Activated naive CD4-positive, alpha-beta T cell treated with anti-CD3 and anti-CD28 coated beads, Interleukin-2, amount 50 U/mL, for 72 hours (primary cell): Measurements from ENCODE around the gene NR3C2. TPM values are rescaled to one million over a fixed set of nuclear protein-coding genes. Genes with fewer than 3 reads are reported as not detected.

Experiments
- ATAC-seq, 2 donors: fragments of 150-1000 bp; cut with Tn5 transposase; 2 replicates each; pipeline ENCODE4 v1.10.0; 2021; ENCODE audit warnings: mild to moderate bottlenecking in 2 of 2, moderate library complexity in 2 of 2
- DNase-seq, 2 donors: peaks; one replicate each; pipeline ENCODE4 v3.0.0; 2021 to 2022; ENCODE audit warnings: low spot score in 2 of 2
- H3K27ac Mint-ChIP-seq, 2 donors: one replicate each; pipeline ENCODE4 v1.8.0; 2022; ENCODE audit warnings: mild to moderate bottlenecking in 2 of 2, mixed read lengths in 2 of 2
- H3K36me3 Mint-ChIP-seq, 2 donors: one replicate each; pipeline ENCODE4 v1.8.0; 2022; ENCODE audit warnings: mixed read lengths in 2 of 2
- H3K9me3 Mint-ChIP-seq, 2 donors: one replicate each; pipeline ENCODE4 v1.8.0; 2022; ENCODE audit warnings: mixed read lengths in 2 of 2
- total RNA-seq, 2 donors: library from RNA; stranded (reverse); gene quantifications; one replicate each; pipeline ENCODE4 v1.2.3, GENCODE V29; 2022

The NR3C2 gene
- total RNA-seq, 2 donors from 2014 or later = 6.0 to 7.1 TPM

- Mint-ChIP-seq H3K27ac (no peak overlapping the region), H3K9me3 (no peaks in the 10 kb centered on the region), H3K36me3 (no peaks in the 10 kb centered on the region)
- DNase-seq = no peak
- no peak for ATAC-seq
Measured at GRCh38 chr4:148405161-148405893, 36.9 kb downstream of the NR3C2 start.

GRCh38 chr4:148398988-148399387 is 43.2 kb downstream of the NR3C2 start:
- H3K9me3 Mint-ChIP-seq = peaks cover 0 to 5% of the 10 kb centered on the region in 2 donors
- H3K36me3 Mint-ChIP-seq = no peaks in the 10 kb centered on the region
- ATAC-seq = no peak

GRCh38 chr4:148397771-148398170 is 44.4 kb downstream of the NR3C2 start:
- DNase-seq = no peak
- Mint-ChIP-seq H3K27ac (no peak overlapping the region), H3K36me3 (no peaks in the 10 kb centered on the region), H3K9me3 (peaks cover 0 to 5% of the 10 kb centered on the region in 2 donors)
- no peak for ATAC-seq

More at GRCh38 chr4:148398988-148399387, 43.2 kb downstream of the NR3C2 start:
- no peak overlapping the region for H3K27ac Mint-ChIP-seq
- no peak for DNase-seq

GRCh38 chr4:148396986-148397673 is 45.1 kb downstream of the NR3C2 start:
- no peaks in the 10 kb centered on the region for H3K36me3 Mint-ChIP-seq
- no peak overlapping the region for H3K27ac Mint-ChIP-seq
- H3K9me3 Mint-ChIP-seq = peaks cover 0 to 5% of the 10 kb centered on the region in 2 donors
- DNase-seq (no peak), ATAC-seq (no peak)

GRCh38 chr4:148395771-148396170 is 46.4 kb downstream of the NR3C2 start:
- DNase-seq = no peak
- Mint-ChIP-seq H3K9me3 (peaks cover 0 to 5% of the 10 kb centered on the region in 2 donors), H3K27ac (no peak overlapping the region), H3K36me3 (no peaks in the 10 kb centered on the region)
- no peak for ATAC-seq

- no peak for DNase-seq
- Mint-ChIP-seq H3K9me3 (no peaks in the 10 kb centered on the region), H3K27ac (no peak overlapping the region), H3K36me3 (peaks cover 0 to 4% of the 10 kb centered on the region in 2 donors)
- ATAC-seq = no peak
Measured at GRCh38 chr4:148391056-148391455, 51.2 kb downstream of the NR3C2 start.

- Mint-ChIP-seq H3K36me3 (peaks cover 0 to 4% of the 10 kb centered on the region in 2 donors), H3K9me3 (no peaks in the 10 kb centered on the region), H3K27ac (no peak overlapping the region)
- DNase-seq (no peak), ATAC-seq (no peak)
Measured at GRCh38 chr4:148390311-148390710, 51.9 kb downstream of the NR3C2 start.

GRCh38 chr4:148380291-148380690 is 61.9 kb downstream of the NR3C2 start:
- H3K27ac Mint-ChIP-seq = no peak overlapping the region
- H3K9me3 Mint-ChIP-seq = peaks cover 3 to 16% of the 10 kb centered on the region in 2 donors
- no peak for DNase-seq
- ATAC-seq = no peak
- peaks cover 0 to 14% of the 10 kb centered on the region in 2 donors for H3K36me3 Mint-ChIP-seq

- DNase-seq (no peak), ATAC-seq (no peak)
- Mint-ChIP-seq H3K36me3 (peaks cover 0 to 6% of the 10 kb centered on the region in 2 donors), H3K9me3 (peaks cover 3 to 11% of the 10 kb centered on the region in 2 donors), H3K27ac (peak overlapping the region; percentile 74 to 75)
Measured at GRCh38 chr4:148376151-148376550, 66.1 kb downstream of the NR3C2 start.

- peaks cover 0 to 6% of the 10 kb centered on the region in 2 donors for H3K36me3 Mint-ChIP-seq
- DNase-seq (no peak), ATAC-seq (no peak)
- peak overlapping the region in 1 of 2 donors; percentile 75 for H3K27ac Mint-ChIP-seq
- peaks cover 3 to 11% of the 10 kb centered on the region in 2 donors for H3K9me3 Mint-ChIP-seq
Measured at GRCh38 chr4:148375584-148375983, 66.6 kb downstream of the NR3C2 start.

GRCh38 chr4:148373093-148373492 is 69.1 kb downstream of the NR3C2 start:
- ATAC-seq (no peak), DNase-seq (no peak)
- no peak overlapping the region for H3K27ac Mint-ChIP-seq
- H3K36me3 Mint-ChIP-seq = no peaks in the 10 kb centered on the region
- peaks cover 0 to 5% of the 10 kb centered on the region in 2 donors for H3K9me3 Mint-ChIP-seq

GRCh38 chr4:148369919-148370318 is 72.3 kb downstream of the NR3C2 start:
- ATAC-seq = no peak
- H3K27ac Mint-ChIP-seq = no peak overlapping the region
- H3K36me3 Mint-ChIP-seq = no peaks in the 10 kb centered on the region
- no peaks in the 10 kb centered on the region for H3K9me3 Mint-ChIP-seq
- DNase-seq = no peak

GRCh38 chr4:148367756-148368155 is 74.5 kb downstream of the NR3C2 start:
- H3K9me3 Mint-ChIP-seq = no peaks in the 10 kb centered on the region
- no peak for ATAC-seq

GRCh38 chr4:148366251-148366650 is 76.0 kb downstream of the NR3C2 start:
- Mint-ChIP-seq H3K36me3 (peaks cover 0 to 6% of the 10 kb centered on the region in 2 donors), H3K27ac (no peak overlapping the region), H3K9me3 (no peaks in the 10 kb centered on the region)
- no peak for ATAC-seq
- DNase-seq = no peak

More at GRCh38 chr4:148367756-148368155, 74.5 kb downstream of the NR3C2 start:
- peaks cover 0 to 6% of the 10 kb centered on the region in 2 donors for H3K36me3 Mint-ChIP-seq
- H3K27ac Mint-ChIP-seq = peak overlapping the region in 1 of 2 donors; percentile 30
- DNase-seq = no peak

GRCh38 chr4:148364525-148364924 is 77.7 kb downstream of the NR3C2 start:
- Mint-ChIP-seq H3K27ac (no peak overlapping the region), H3K9me3 (no peaks in the 10 kb centered on the region), H3K36me3 (peaks cover 0 to 6% of the 10 kb centered on the region in 2 donors)
- ATAC-seq (no peak), DNase-seq (no peak)

GRCh38 chr4:148359769-148360168 is 82.4 kb downstream of the NR3C2 start:
- H3K27ac Mint-ChIP-seq = no peak overlapping the region
- H3K36me3 Mint-ChIP-seq = peaks cover 0 to 6% of the 10 kb centered on the region in 2 donors
- no peak for ATAC-seq
- DNase-seq = no peak
- no peaks in the 10 kb centered on the region for H3K9me3 Mint-ChIP-seq

GRCh38 chr4:148355442-148356123 is 86.6 kb downstream of the NR3C2 start:
- ATAC-seq (peak in 1 of 2 donors; percentile 29), DNase-seq (no peak)
- Mint-ChIP-seq H3K36me3 (peaks cover 0 to 5% of the 10 kb centered on the region in 2 donors), H3K9me3 (no peaks in the 10 kb centered on the region), H3K27ac (peak overlapping the region in 1 of 2 donors; percentile 24)
